K562 (cell line): ENCODE measurements around the gene CAMK1D. TPM values are rescaled to one million over a fixed set of nuclear protein-coding genes. Genes with fewer than 3 reads are reported as not detected.

ENCODE experiments used
- ATAC-seq: fragments of 200-7000 bp; cut with Tn5 transposase; 3 replicates; pipeline ENCODE4 v1.9.1; 2020; ENCODE audit warnings: moderate library complexity
- BruUV-seq: library from RNA; stranded (reverse); fragments of 400-500 nt; replicated peaks from 2 replicates; lab custom pipeline; 2021; lab: Mats Ljungman, UMichigan
- CTCF ChIA-PET: fragments of 300-600 bp; formaldehyde crosslinking; extraction: SDS; loops from one replicate; lab custom pipeline; 2021; ENCODE audit warnings: low intra/inter-chr PET ratio; lab: Yijun Ruan, JAX
- POLR2A ChIA-PET: fragments of 300-600, 350-650 bp; sonication (Branson Sonifier 250); formaldehyde crosslinking; extraction: SDS; loops from one replicate; lab custom pipeline; 2021; ENCODE audit warnings: antibody characterized with exemption, inconsistent platforms; lab: Yijun Ruan, JAX
- DNase-seq, 4 experiments: peaks; one replicate each; pipeline versions ENCODE4 v3.0.0 to v3.0.0-alpha.2; 2011 to 2018; ENCODE audit warnings: low spot score in 3 of 4, mixed read lengths in 3 of 4; ENCODE audit errors: extremely low read depth in 1 of 4
- FAIRE-seq: peaks from 2 replicates; lab custom pipeline; 2011; peaks lifted over from hg19 to GRCh38; lab: Jason Lieb, UNC
- H2AFZ ChIP-seq: 2 replicates; pipeline ENCODE4 v1.6.0; 2011; ENCODE audit warnings: low read depth, low read length, control low read depth, inconsistent platforms
- H3K27ac ChIP-seq: fragments of 200-600 bp; 3 replicates; pipeline ENCODE4 v1.8.0; 2011; ENCODE audit warnings: low read depth, mild to moderate bottlenecking, control low read depth, inconsistent platforms, low read length, moderate library complexity, mixed read lengths; ENCODE audit errors: extremely low read depth
- H3K27me3 ChIP-seq, 2 experiments: fragments of 300-600 bp in 1 of 2; 2 replicates in 1 of 2; 3 replicates in 1 of 2; pipeline versions ENCODE4 v1.6.0 to v1.8.0; 2011; ENCODE audit warnings: inconsistent platforms in 2 of 2, low read length in 2 of 2, mild to moderate bottlenecking in 1 of 2, mixed read lengths in 1 of 2, moderate library complexity in 1 of 2; ENCODE audit not compliant: control insufficient read depth in 2 of 2, insufficient read depth in 2 of 2
- H3K36me3 ChIP-seq: fragments of 300-600 bp; 3 replicates; pipeline ENCODE4 v1.8.0; 2011; ENCODE audit warnings: mild to moderate bottlenecking, low read length, inconsistent platforms; ENCODE audit not compliant: control insufficient read depth, insufficient read depth
- H3K4me1 ChIP-seq, 2 experiments: fragments of 200-600 bp in 1 of 2; replicated peaks in 1 of 2; 2 replicates in 1 of 2; 3 replicates in 1 of 2; pipeline versions ENCODE4 v1.5.1 to v1.8.0; 2011; ENCODE audit warnings: inconsistent platforms in 2 of 2, low read length in 2 of 2, mild to moderate bottlenecking in 1 of 2, mixed read lengths in 1 of 2, moderate library complexity in 1 of 2; ENCODE audit not compliant: control insufficient read depth in 2 of 2, insufficient read depth in 2 of 2
- H3K4me2 ChIP-seq: 2 replicates; pipeline ENCODE4 v1.6.1; 2011; ENCODE audit warnings: low read length, control low read depth, inconsistent platforms, mixed read lengths; ENCODE audit not compliant: insufficient read depth
- H3K4me3 ChIP-seq: fragments of 200-600 bp; sonication (generic), shearing (Covaris generic); 2 replicates; pipeline ENCODE4 v1.5.1; 2016; ENCODE audit warnings: control low read depth, inconsistent platforms
- H3K79me2 ChIP-seq: fragments of 200-600 bp; 3 replicates; pipeline ENCODE4 v1.8.0; 2011; ENCODE audit warnings: low read length, inconsistent platforms; ENCODE audit not compliant: control insufficient read depth, insufficient read depth
- H3K9ac ChIP-seq, 2 experiments: 2 replicates each; pipeline versions ENCODE4 v1.6.0 to v1.6.1; 2011; ENCODE audit warnings: low read depth in 2 of 2, low read length in 2 of 2, control low read depth in 1 of 2, inconsistent platforms in 1 of 2, mild to moderate bottlenecking in 1 of 2, mixed read lengths in 1 of 2; ENCODE audit not compliant: insufficient read depth in 1 of 2
- H3K9me1 ChIP-seq: one replicate; pipeline ENCODE4 v1.6.0; 2011; ENCODE audit warnings: inconsistent platforms, mild to moderate bottlenecking, low read length, moderate library complexity; ENCODE audit not compliant: control insufficient read depth, insufficient read depth
- H3K9me3 ChIP-seq: replicated peaks from 2 replicates; pipeline ENCODE4 v1.5.1; 2011; ENCODE audit warnings: low read depth, low read length, inconsistent platforms; ENCODE audit not compliant: control insufficient read depth, insufficient read depth
- H4K20me1 ChIP-seq: replicated peaks from 2 replicates; pipeline ENCODE4 v1.6.1; 2011; ENCODE audit warnings: low read length, inconsistent platforms, mixed read lengths; ENCODE audit not compliant: control insufficient read depth, insufficient read depth
- CLOCK ChIP-seq: fragments of 250-450 bp; sonication (Bioruptor Pico); IDR thresholded peaks from 2 replicates; pipeline ENCODE4 v1.4.0; 2020; ENCODE audit warnings: mild to moderate bottlenecking, moderate library complexity, borderline replicate concordance
- EGR1 ChIP-seq: fragments of 450-650 bp; conservative IDR thresholded peaks from 2 replicates; pipeline ENCODE4 v1.6.1; 2017; ENCODE audit warnings: mild to moderate bottlenecking
- IFI16 ChIP-seq: fragments of 250-450 bp; sonication (Bioruptor Pico); IDR thresholded peaks from 2 replicates; pipeline ENCODE4 v2.1.2; 2022; ENCODE audit warnings: mild to moderate bottlenecking, inconsistent platforms
- PML ChIP-seq: IDR thresholded peaks from 2 replicates; pipeline ENCODE4 v1.6.1; 2012; ENCODE audit warnings: low read length, inconsistent platforms
- SMARCA4 ChIP-seq: fragments of 450-650 bp; IDR thresholded peaks from 2 replicates; pipeline ENCODE4 v1.6.1; 2016
- TSHZ1 ChIP-seq: fragments of 250-450 bp; sonication (Bioruptor Pico); IDR thresholded peaks from 2 replicates; pipeline ENCODE4 v1.4.0; 2020; ENCODE audit warnings: mild to moderate bottlenecking, moderate library complexity
- ZNF324 ChIP-seq: fragments of 250-450 bp; sonication (Bioruptor Pico); IDR thresholded peaks from 2 replicates; pipeline ENCODE4 v1.4.0; 2020; ENCODE audit warnings: mild to moderate bottlenecking
- WGBS: fragments of 100-300 bp; shearing (Covaris generic); methylation state at CpG from one replicate; pipeline ENCODE4 v1.1.6; 2016; ENCODE audit warnings: low coverage, mixed read lengths; ENCODE audit not compliant: insufficient coverage; ENCODE audit errors: missing lambda C conversion rate; 5-methylcytosine and 5-hydroxymethylcytosine counted together
- in situ Hi-C: fragments of 300-500 bp; cut with MboI; formaldehyde crosslinking; loops from 4 replicates; pipeline ENCODE4 v1.15.0; 2018; ENCODE audit warnings: inconsistent platforms, mixed read lengths
- intact Hi-C: fragments of 100-400 bp; cut with micrococcal nuclease; formaldehyde crosslinking; loops from 2 replicates; pipeline ENCODE4 v1.14.2; 2022
- polyA plus RNA-seq, 8 experiments: library from polyadenylated mRNA; depleted of rRNA in 4 of 8; stranded (reverse) in 5 of 8; unstranded in 3 of 8; fragments of >200 nt; fragmentation: Nextera tagmentation in 2 of 8; fragmentation: Illumina TruSeq in 1 of 8; extraction: Ambion mirVana in 2 of 8; extraction: Trizol in 1 of 8; gene quantifications; 2 replicates each; pipeline versions ENCODE4 v1.2.1 to v1.2.3, GENCODE V29; 2011 to 2014; ENCODE audit warnings: inconsistent platforms in 1 of 8, missing spikeins in 1 of 8
- total RNA-seq, 7 experiments: library from RNA; depleted of rRNA in 6 of 7; stranded (reverse); fragments of >200 nt in 6 of 7; fragmentation: Illumina TruSeq in 2 of 7; extraction: Trizol in 2 of 7; gene quantifications; 2 replicates each; pipeline versions ENCODE4 v1.2.1 to v1.2.3, GENCODE V29; 2011 to 2021; ENCODE audit warnings: low replicate concordance in 1 of 7
- TF ChIP-seq, protein P1 (sequence below): fragments of 150-350 bp; conservative IDR thresholded peaks from 2 replicates; pipeline ENCODE4 v1.6.1; 2014; ENCODE audit warnings: low read length
- TF ChIP-seq, protein P2 (sequence below): fragments of 450-650 bp; formaldehyde crosslinking; IDR thresholded peaks from 2 replicates; pipeline ENCODE4 v1.4.0; 2020; ENCODE audit warnings: mild to moderate bottlenecking, moderate library complexity
- TF ChIP-seq, protein P3 (sequence below): fragments of 250-450 bp; sonication (Bioruptor Pico); IDR thresholded peaks from 2 replicates; pipeline ENCODE4 v1.5.1; 2021; ENCODE audit warnings: mild to moderate bottlenecking

Gene CAMK1D
- total and polyA plus RNA-seq, 9 of the 15 experiments (the other 6 are each of a cell fraction or from before 2014, with no cell fraction given) = 0.12 to 0.24 (median 0.20) TPM; not detected in 5

DNA sequence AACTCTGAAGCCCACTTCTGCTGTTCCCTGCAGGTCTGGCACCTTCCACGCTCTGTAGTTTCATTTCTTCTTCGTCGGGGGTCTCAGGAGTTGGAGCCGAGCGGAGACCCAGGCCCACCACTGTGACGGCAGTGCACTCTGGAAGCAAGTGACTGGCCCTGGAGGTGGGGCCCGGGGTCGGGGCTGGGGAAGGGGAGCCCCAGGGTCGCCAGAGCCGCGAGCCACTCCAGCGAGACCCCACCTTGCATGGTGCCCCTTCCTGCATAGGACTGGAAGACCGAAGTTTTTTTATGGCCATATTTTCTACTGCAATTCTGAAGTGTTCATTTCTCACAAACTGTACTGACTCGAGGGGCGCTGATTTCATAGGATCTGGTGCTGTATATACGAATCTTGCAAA, 479.4 kb downstream of the CAMK1D start:
- H3K27me3 ChIP-seq = peaks cover 8 to 57% of the 10 kb centered on the region in 2 experiments; a peak in 3 of 5 replicates
- FAIRE-seq = no peak
- no peak overlapping the region for H3K9ac ChIP-seq
- H3K4me1 ChIP-seq = no peaks in the 10 kb centered on the region; a peak in 1 of 5 replicates
- in situ Hi-C loops = no loop called here
- intact Hi-C loops = no loop called here
- no peak overlapping the region for H3K4me2 ChIP-seq
- H3K9me1 ChIP-seq = no peaks in the 10 kb centered on the region
- H3K27ac ChIP-seq = no peak overlapping the region
- DNase-seq = no peak
- no peaks in the 10 kb centered on the region for H3K79me2 ChIP-seq
- no peaks in the 10 kb centered on the region for H3K9me3 ChIP-seq
- no TSS peak for BruUV-seq
- 2% methylated on average over 11 of the region's 16 CpGs for WGBS
- ChIA-PET CTCF (no interaction called here), POLR2A (no interaction called here)
- H3K4me3 ChIP-seq = no peak overlapping the region
- no peak for ATAC-seq
- H4K20me1 ChIP-seq = no peaks in the 10 kb centered on the region; the same call in 1 of the 2 replicates
- TF ChIP-seq IFI16 (CRISPR knock-in tag) (no peak), EGR1 (no peak), SMARCA4 (no peak), PML (no peak), ZNF324 (CRISPR knock-in tag) (no peak), CLOCK (no peak), TSHZ1 (no peak)
- TF ChIP-seq, protein P1, sequence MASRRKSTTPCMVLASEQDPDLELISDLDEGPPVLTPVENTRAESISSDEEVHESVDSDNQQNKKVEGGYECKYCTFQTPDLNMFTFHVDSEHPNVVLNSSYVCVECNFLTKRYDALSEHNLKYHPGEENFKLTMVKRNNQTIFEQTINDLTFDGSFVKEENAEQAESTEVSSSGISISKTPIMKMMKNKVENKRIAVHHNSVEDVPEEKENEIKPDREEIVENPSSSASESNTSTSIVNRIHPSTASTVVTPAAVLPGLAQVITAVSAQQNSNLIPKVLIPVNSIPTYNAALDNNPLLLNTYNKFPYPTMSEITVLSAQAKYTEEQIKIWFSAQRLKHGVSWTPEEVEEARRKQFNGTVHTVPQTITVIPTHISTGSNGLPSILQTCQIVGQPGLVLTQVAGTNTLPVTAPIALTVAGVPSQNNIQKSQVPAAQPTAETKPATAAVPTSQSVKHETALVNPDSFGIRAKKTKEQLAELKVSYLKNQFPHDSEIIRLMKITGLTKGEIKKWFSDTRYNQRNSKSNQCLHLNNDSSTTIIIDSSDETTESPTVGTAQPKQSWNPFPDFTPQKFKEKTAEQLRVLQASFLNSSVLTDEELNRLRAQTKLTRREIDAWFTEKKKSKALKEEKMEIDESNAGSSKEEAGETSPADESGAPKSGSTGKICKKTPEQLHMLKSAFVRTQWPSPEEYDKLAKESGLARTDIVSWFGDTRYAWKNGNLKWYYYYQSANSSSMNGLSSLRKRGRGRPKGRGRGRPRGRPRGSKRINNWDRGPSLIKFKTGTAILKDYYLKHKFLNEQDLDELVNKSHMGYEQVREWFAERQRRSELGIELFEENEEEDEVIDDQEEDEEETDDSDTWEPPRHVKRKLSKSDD = no peak
- TF ChIP-seq, protein P2, sequence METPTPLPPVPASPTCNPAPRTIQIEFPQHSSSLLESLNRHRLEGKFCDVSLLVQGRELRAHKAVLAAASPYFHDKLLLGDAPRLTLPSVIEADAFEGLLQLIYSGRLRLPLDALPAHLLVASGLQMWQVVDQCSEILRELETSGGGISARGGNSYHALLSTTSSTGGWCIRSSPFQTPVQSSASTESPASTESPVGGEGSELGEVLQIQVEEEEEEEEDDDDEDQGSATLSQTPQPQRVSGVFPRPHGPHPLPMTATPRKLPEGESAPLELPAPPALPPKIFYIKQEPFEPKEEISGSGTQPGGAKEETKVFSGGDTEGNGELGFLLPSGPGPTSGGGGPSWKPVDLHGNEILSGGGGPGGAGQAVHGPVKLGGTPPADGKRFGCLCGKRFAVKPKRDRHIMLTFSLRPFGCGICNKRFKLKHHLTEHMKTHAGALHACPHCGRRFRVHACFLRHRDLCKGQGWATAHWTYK (CRISPR knock-in tag) = no peak
- TF ChIP-seq, protein P3, sequence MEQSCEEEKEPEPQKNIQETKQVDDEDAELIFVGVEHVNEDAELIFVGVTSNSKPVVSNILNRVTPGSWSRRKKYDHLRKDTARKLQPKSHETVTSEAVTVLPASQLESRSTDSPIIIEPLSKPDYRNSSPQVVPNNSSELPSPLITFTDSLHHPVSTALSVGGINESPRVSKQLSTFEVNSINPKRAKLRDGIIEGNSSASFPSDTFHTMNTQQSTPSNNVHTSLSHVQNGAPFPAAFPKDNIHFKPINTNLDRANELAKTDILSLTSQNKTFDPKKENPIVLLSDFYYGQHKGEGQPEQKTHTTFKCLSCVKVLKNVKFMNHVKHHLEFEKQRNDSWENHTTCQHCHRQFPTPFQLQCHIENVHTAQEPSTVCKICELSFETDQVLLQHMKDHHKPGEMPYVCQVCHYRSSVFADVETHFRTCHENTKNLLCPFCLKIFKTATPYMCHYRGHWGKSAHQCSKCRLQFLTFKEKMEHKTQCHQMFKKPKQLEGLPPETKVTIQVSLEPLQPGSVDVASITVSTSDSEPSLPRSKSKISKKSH = no peak
- TF ChIP-seq, all 486 proteins: peak for 0
- no peaks in the 10 kb centered on the region for H3K36me3 ChIP-seq
- H2AFZ ChIP-seq = no peak overlapping the region
